DMS114 treated with DMSO at 0.1 percent for 48 hours (cell line): Measurements from ENCODE around the gene SAMD1.

ENCODE experiments used
- DNase-seq: peaks from one replicate; lab custom pipeline; 2025; ENCODE audit not compliant: unreplicated experiment; lab: John Stamatoyannopoulos, UW

Gene SAMD1

DNA sequence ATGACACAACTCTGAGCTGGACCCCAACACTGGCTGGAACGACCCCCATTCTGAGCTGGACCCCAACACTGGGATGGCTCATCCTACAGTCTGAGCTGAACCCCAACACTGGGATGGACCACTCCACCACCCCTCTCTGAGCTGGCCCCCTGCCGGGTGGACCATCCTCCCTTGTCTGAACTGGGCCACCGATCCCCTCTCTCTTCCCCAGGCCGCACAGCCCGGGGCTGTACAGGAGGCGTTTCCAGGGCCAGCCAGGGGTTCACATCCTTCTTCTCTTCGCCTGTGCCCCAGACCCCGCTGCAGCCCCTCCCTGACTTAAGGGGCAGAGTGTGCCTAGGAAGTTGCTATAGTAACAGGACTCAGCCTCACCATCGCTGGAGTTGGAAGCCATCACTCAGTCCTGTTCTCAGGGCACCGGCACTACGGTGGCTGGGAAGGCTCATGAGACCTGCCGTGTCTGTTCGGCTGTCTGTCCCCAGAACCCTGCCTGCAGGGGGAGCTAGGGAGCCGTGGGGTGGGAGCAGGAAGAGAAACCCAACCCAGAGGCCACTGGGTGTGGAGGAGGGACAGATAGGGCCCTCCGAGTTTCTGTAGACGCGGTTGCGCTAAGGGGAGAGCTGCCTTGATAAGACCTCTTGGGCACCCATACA lies 23.3 kb upstream of the SAMD1 start:
- DNase-seq: no peak

DNA sequence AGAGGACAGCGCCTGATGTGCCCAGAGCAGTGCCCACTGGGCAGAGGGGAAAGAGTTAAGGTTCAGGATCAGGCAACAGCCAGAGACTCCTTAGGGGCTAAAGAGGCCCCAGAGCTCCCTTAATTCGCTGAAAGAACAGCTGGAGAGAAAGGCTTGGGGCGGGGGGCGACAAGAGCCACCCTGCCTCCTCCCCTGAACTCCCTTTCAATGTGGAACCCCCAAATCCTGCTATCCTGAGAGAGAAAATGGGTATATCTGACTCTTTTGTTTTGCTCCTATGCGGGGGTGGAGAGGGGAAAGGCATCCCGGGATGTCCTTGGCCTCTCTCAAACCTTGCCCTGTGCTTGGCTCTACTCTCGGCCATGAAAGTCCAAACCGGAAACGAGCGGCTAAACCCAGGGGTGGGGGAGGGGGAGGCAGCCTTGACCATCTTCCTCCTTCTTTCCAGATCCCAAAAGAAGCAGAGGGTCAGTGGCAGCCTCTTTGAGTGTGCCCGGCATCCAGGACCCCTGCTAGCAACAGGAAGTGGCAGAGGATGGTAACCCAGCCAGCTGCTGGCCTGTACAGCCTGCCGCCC lies 22.3 kb upstream of the SAMD1 start:
- DNase-seq: no peak

DNA sequence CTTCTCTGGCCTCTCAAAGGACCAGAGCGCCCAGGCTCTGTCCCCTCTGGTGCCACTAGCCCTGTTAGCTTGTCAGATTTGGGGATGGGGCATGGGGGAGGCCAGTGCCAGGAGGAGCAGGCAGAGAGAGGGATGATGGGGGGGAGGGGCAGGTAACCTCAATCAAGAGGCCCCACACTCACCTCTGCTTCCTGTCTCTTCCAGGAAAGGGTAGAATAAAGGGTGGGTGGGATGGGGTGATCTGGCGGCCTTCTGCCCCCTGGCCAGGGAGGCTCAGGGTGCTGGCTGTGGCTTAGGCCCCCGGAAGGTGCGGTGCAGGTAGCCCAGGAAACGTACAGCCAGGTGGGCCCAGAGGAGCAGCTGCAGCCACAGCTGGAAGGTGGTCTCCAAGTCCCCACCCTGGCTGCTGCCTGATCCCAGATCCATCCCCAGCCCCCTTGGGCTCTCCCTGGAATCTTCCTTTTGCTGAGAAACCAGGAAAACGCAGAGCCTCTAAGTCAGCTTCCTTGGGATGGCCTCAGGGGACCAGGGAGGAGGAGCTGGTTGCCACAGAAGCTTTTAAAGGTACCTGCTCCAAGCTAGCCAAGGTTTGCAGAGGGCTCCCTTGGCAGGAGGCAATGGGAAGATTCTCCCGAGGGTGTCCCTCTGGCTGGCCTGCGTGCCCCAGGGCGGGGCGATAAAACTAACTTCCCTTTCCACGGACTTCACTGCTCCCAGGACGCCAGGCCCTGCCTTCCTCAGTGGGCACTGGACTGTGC lies 21.7 kb upstream of the SAMD1 start:
- no peak for DNase-seq

DNA sequence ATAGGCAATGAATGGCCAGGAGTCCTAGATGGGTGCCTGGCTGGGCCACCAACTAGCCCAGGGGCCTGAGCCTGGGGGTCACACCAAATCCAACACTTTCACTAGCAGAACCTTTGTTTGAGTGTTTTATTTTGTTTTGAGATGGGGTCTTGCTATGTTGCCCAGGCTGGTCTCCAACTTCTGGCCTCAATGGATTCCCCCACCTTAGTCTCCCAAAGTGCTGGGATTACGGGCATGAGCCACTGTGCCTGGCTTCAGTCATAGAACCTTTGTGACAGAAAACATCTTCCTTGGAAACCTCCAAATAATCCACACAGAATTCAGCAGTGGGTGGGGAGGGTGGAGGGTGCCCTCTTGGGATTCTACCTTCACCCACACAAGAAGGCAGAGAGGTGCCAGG lies 20.9 kb upstream of the SAMD1 start:
- no peak for DNase-seq

DNA sequence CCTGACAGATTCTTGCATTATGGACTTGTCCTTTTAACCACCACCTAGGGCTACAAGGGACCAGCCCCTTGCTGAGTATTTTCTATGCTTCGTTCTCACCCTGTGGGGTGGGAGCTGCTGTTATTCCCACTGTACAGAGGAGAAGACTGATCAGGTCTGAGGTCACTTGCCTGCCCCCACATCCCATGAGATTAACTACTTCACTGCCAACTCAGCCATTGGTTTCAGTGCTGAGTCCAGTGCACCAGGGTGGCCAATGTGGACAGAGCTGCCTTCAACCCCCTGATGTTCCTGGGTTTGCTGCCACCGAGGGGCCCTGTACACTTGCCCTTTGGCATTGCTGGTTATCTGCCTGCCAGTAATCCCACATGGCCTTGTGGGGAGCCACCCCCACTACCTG lies 20.1 kb upstream of the SAMD1 start:
- DNase-seq: no peak

DNA sequence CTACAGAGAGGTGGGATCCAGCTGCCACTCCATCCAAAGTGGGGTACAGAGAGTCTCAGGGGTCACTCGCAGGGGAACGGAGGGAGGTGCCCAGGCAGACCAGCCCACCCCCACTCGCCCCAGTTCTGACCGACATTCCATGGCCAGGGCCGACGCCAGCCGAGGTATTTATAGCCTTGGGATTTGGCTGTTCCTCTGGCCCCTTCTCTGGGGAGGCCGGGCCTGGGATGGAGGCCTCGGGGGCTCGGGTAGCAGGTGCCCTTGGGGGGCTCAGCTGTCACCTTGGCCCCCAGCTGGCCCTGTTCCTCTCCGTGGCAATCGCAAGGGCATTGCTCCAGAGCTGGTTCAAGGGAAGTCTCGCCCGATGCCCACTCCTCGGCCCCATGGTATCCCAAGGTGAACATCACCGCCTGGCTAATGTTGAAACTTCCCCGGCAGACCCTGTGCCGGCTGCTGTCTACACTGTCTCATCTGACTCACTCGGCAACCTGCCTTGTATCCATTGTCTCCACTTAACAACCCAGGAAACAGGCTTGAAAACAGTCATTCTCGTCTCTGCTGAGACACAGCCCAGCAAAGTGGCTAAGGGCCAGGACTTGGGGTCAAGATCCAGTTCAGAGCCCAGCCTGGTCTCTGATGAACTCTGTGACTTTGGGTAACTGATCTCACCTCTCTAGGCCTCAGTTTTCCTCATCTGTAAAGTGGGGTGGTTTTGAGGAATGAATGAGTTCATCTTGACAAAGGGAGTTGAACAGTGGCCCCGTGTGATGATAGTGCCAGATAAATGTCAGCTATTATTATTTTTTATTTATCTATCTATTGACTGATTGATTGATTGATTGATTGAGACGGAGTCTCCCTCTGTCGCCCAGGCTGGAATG lies 17.3 kb upstream of the SAMD1 start:
- DNase-seq: no peak

DNA sequence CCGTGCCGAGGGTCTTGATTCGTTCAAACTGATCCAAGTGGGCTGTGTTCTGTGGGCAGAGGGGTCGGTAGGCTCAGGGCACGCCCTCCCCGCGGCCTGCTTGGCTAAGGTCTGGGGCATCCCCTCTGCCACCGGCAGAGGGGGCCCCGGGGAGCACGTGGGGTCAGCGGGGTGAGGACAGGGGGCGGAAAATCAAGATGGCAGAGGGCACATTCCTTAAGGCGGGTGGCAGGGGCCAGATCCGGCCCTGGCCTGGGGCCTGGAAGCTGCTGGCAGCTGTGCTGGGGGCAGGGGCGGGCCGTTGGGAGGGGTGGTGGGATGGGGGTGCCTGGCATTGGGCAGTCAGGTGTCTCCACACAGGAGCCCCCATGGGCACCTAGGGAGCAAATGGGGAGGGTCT lies 16.3 kb upstream of the SAMD1 start:
- DNase-seq: no peak

DNA sequence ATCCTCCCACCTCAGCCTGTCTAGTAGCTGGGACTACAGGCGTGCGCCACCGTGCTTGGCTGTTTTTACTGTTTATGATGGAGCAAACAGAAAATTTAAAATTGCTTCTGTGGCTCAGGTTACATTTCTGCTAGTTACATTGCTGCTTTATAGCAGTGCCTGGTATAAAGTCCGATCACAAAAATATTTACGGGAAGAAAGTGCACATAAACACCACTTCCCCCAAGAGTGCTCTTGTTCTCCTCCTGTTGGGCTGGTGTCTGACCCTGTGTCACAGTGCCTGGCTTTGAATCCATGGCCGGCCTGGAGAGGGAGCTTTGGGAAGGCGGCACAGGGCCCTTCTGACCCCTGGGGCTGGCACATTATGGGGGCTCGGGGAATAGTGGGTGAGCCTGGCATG lies 15.1 kb upstream of the SAMD1 start:
- no peak for DNase-seq

DNA sequence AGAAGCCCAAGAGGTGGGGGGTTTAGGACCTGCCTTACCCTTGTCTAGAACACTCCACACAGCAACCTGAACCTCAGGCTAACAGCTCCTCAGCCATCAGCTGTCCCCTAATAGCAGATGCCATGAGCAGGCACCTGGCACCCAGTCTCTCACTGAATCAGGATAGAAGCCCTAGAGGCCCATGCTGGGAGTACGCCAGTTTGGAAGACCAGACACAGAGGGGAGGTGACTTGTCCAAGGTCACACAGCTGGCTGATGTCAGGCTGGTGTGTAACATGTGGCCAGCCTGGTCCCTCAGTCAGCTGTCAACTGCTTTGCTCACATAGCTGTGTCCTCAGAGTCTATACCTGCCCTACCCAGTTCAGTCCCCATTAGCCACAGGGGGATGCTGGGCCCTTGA lies 12.8 kb upstream of the SAMD1 start:
- DNase-seq: no peak

DNA sequence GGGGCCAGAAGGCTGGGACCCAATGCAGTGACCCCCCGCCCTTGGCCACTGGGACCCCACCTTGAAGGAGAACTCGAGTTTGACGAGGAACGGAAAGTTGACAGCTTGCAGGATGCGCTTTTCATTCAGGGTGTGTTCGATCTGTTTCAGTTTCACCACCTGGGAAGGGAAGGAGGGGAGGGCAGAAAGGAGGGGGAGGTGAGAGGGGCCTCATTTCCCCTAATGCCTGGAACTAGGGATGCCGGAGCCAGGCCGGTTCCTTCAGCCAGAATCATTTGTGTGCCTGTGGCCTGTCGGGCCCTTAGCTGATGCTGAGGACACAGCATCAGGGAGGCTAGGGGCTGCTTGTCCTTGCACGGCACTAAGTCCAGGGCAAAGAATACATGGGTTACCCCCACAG lies 12.2 kb upstream of the SAMD1 start:
- no peak for DNase-seq

DNA sequence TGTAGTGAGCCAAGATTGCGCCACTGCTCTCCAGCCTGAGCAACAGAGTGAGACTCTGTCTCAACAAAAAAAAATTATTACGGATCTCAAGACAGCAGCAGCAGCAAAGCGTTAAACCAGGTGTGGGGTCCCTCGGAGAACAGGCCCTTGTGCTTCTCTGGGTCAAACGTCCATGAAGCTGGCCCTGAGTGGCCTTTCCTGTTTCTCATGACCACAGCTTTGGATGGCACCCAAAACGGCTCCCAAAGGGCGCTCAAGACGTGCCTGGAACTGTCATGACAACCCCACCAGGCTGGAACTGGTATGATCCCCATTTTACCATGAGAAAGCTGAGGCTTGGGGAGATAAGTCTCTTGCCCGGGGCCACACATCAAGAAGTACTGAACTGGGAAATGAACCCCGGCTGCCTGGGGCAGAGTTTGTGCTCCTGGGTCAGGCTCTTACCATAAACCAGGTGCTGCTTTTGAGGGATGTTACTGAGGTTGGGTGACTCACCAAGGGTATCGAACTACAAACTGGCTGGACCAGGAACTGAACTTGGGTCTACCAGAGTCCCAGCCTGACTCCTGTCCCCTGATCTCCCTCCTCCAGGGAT lies 11.6 kb upstream of the SAMD1 start:
- no peak for DNase-seq

DNA sequence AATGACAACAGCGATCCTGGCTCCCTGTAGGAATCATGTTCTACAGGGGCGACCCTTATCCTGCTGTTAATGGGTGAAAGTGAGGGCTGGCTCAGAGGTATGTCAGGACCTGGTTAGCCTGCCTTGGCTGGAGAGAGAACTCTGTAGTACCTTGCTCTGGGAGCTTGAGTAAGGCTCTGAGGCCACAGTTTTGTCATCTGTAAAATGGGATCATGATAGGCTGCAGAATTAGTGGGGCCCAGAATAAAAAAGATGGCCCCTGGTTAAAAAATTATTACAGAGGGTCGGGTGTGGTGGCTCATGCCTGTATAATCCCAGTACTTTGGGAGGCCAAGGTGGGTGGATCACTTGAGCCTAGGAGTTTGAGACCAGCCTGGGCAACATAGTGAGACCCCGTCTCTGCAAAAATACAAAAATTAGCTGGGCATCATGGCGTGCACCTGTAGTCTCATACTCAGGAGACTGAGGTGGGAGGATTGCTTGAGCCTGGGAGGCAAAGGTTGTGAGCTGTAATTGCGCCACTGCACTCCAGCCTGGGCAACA lies 10.5 kb upstream of the SAMD1 start:
- DNase-seq: no peak

DNA sequence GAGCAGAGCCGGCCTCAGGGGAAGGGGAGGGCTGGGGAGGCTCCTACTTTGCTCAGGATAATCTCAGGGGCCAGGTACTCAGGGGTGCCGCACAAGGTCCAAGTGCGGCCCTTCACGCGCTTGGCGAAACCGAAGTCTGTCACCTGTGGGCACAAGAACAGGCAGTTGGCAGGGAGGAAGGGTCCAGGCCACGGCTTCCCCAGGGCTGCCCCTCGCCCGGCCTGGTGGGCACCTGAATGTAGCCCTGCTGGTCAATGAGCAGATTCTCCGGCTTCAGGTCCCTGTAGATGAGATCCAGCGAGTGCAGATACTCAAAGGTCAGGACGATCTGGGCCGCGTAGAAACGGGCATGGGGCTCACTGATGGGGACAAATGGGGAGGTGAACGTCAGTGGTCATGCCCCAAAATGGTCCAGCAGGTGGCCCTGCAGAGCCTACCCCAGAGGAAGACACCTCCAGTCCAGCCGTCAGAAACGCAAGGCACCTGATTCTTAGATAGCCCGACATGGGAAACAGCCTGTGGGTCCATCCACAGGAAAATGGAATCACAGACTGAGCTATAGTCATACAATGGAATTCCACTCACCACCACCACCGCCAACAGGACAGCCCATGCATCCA lies 7.1 kb upstream of the SAMD1 start:
- DNase-seq: no peak

DNA sequence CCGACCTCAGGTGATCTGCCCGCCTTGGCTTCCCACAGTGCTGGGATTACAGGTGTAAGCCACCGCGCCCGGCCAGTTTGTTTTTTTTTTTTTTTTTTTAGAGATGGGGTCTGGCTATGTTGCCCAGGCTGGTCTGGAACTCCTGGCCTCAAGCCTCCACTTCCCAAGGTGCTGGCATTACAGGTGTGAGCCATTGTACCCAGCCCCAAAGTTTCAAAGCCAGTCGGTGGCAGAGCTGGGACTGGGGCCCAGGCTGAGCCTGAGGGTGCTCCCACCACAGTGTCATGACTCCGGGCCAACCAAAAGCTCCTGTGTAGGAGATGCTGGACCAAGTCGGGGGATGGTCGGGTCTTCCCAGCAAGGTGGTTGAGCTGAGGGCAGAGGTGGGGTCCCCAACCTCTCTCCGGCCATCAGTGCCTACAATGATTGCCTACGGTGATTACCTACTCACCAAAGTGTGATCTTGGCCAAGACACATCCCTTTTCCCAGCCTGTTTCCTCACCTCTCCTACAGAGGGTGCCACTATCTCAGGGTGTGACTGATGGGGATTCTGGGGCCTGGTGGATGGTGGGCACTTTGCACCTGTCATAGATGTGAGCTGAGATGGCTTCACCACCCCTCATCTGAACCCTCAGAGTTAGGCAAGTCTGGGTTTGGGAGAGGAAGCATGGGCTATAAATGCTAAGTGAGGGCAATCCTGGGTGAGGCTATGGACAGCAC lies 5.9 kb upstream of the SAMD1 start:
- DNase-seq: no peak

DNA sequence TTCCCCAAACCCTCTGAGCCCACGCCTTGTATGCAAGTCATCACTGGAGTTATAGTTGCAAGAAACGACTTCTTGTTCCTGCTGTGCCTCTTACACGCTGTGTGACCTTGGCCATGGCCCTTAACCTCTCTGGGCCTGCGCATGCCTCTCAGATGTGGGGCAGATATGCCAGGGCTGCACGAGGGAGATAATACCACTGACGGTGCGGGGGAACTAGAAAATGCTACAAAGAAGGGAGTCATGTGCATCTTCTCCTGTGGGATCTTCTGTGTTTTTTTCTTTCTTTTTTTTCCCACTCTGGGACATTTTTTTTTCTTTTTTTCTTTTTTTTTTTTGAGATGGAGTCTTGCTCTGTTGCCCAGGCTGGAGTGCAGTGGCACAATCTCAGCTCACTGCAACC lies 4.3 kb upstream of the SAMD1 start:
- no peak for DNase-seq

DNA sequence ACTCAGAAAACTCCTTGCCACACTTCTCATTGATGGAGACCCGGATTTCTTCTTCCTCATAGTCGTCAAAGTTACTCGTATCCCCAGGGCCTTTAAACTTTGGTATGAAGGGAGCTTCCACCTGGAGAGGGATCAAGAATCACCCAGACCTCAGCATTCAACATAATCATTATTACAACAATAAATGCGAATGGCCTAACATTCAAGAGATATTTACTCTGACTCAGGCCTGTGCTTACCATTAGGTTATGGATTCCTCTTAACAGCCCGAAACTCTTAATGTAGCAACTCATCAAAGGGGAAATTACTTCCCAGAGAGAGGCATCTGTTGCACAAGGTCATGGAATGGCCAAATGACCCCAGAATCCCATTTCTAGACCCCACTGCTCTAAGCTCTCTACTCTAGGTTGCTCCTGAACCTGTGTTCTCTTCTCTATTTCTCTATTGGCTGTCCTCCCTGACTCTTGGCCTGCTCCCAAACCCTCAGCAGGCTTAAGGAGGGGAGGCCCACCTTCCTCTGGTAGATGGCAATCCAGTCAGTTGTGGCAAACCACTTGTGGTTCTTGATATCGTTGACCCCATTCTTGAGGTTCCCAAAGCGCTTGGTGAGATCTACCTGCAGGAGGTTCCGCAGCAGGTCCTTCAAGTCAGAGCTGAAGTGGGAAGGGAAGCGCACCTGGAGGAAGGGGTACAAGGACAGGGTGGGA lies 2.7 kb upstream of the SAMD1 start:
- no peak for DNase-seq

DNA sequence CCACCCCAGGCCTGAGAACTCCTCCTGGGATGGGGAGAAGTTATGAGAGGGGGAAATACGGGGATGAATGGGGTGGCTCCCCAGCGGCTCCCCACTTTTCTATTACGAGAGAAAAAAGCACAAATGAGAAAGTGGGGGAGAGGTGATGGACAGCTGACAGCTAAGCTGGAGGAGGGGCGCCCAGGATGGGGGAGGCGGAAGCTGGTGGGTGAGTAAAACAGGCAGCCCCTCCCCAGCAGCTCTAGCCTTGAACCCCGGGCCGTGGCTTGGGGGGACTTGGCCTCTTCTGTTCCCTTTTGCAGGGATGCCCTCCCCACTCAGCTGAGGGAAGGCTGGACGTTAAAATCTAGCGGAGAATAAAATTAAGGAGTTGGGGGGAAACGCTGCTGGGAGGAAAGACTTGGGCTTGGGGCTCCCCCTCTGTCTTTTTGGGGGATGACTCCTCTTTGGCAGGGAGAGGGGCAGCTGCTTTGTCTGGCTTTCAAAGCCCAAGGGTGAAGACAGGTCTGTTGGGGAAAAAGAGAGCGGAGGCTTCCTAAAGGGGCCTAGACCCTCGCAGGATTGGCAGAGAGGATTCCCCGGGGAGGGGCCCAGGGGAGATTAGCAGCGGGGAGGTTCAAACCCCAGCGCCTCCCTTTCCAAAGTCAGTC lies 1.4 kb upstream of the SAMD1 start:
- no peak for DNase-seq

DNA sequence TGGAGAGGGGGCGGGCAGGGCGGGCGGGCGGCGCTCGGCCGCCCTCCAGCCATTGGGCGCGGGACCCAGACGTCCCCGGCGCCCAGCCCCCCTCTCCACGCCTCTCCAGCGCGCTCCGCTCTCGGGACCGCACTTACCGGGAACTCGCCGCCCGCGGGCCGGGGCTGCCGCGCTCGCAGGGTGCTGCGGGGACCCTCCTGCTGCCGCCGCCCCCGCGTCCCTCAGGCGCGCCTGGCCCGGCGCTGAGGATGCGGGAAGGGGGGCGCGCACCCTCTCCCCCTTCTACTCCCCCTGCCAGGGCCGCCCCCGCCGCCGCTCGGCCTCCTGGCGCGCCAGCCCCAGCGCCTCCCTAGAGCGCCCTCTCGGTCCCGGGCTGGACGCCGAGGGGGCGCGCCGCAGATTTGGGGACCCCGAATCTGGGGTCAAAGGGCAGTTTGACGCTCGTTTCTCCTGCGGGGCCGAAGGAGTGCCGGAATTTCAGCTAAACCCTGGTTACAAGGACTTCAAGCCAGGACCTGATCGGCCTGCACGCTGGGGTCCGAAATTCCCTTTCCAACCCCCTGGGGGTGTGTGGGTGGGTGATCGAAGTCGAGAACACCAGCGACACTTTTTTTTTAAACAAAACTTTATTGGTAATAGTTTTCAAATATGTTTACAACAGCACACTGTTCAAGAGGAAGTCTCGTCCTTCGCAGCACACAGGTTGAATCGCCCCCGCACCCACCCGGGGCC lies 696 bp upstream of the SAMD1 start:
- DNase-seq: peak; percentile 42
